Thyroid gland (tissue), 4 donors: ENCODE results near the gene DLD.

ENCODE experiments used
- POLR2A ChIP-seq, 2 donors: fragments of 450-650 bp; IDR thresholded peaks; one replicate each; pipeline ENCODE4 v1.6.1; 2017; ENCODE audit warnings: antibody characterized with exemption in 2 of 2, mild to moderate bottlenecking in 2 of 2, moderate library complexity in 1 of 2
- TF ChIP-seq, protein P1 (sequence below), 6 experiments: fragments of 200-600 bp in 3 of 6; fragments of 450-650 bp in 3 of 6; sonication (generic) in 3 of 6; IDR thresholded peaks; one replicate each; pipeline ENCODE4 v1.5.1; 2016 to 2019; ENCODE audit warnings: antibody characterized with exemption in 6 of 6, mild to moderate bottlenecking in 2 of 6, inconsistent platforms in 1 of 6, moderate library complexity in 1 of 6

DNA sequence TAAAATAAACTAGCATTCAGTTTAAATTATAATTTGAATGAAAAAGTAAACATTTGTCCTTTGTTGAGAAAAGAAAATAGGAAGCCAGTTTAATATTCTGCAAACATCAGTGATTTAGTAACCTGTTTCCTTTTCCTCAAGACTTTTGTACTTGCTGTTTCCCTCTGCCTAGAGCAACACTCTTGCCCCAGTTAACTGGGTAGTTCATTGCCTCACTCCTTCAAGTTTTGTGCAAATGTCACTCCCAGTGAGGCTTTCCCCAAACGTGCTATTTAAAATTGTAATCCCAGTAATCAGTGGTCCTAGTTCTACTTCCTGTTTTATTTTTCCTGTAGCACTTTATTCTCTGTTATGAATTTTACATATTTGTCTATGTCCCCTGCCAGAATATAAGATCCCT, 23.8 kb downstream of the DLD start:
- TF ChIP-seq POLR2A (IDR thresholded peaks at IDR 0.05) = no peak
- TF ChIP-seq, protein P1, sequence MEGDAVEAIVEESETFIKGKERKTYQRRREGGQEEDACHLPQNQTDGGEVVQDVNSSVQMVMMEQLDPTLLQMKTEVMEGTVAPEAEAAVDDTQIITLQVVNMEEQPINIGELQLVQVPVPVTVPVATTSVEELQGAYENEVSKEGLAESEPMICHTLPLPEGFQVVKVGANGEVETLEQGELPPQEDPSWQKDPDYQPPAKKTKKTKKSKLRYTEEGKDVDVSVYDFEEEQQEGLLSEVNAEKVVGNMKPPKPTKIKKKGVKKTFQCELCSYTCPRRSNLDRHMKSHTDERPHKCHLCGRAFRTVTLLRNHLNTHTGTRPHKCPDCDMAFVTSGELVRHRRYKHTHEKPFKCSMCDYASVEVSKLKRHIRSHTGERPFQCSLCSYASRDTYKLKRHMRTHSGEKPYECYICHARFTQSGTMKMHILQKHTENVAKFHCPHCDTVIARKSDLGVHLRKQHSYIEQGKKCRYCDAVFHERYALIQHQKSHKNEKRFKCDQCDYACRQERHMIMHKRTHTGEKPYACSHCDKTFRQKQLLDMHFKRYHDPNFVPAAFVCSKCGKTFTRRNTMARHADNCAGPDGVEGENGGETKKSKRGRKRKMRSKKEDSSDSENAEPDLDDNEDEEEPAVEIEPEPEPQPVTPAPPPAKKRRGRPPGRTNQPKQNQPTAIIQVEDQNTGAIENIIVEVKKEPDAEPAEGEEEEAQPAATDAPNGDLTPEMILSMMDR (IDR thresholded peaks at IDR 0.05) = no peak
